Right lobe of liver (tissue), 6 donors: ENCODE data around the gene UBXN4. TPM values are rescaled to one million over a fixed set of nuclear protein-coding genes. Genes with fewer than 3 reads are reported as not detected.

Experiments
- ATAC-seq, 4 donors: fragments of 200-7000 bp; cut with Tn5 transposase; one replicate each; pipeline ENCODE4 v1.9.1; 2020; ENCODE audit warnings: mild to moderate bottlenecking in 4 of 4, moderate library complexity in 4 of 4
- DNase-seq, 3 donors: peaks; one replicate each; pipeline ENCODE4 v3.0.0-alpha.2; 2020
- H3K27ac ChIP-seq, 3 donors: fragments of 200-600 bp; one replicate each; pipeline ENCODE4 v1.8.0; 2022
- H3K27me3 ChIP-seq, 2 donors: fragments of 200-600 bp; one replicate each; pipeline ENCODE4 v1.8.0; 2022
- H3K36me3 ChIP-seq, 4 donors: fragments of 200-600 bp; sonication (generic) in 1 of 4; one replicate each; pipeline versions ENCODE4 v1.5.1 to v1.8.0; 2017 to 2022; ENCODE audit warnings: control low read depth in 1 of 4
- H3K4me1 ChIP-seq, 4 donors: fragments of 200-600 bp; sonication (generic) in 1 of 4; one replicate each; pipeline versions ENCODE4 v1.5.1 to v1.8.0; 2017 to 2022; ENCODE audit warnings: control low read depth in 1 of 4
- H3K4me3 ChIP-seq, 3 donors: fragments of 200-600 bp; one replicate each; pipeline ENCODE4 v1.8.0; 2022
- H3K9me3 ChIP-seq, 4 donors: fragments of 200-600 bp; sonication (generic) in 1 of 4; one replicate each; pipeline versions ENCODE4 v1.5.1 to v1.8.0; 2017 to 2022; ENCODE audit warnings: control low read depth in 1 of 4
- CTCF ChIP-seq, 4 donors: fragments of 200-600 bp in 3 of 4; fragments of 450-650 bp in 1 of 4; IDR thresholded peaks; one replicate each; pipeline versions ENCODE4 v1.5.1 to v1.8.0; 2016 to 2022; ENCODE audit warnings: antibody characterized with exemption in 4 of 4, mild to moderate bottlenecking in 2 of 4
- POLR2A ChIP-seq: fragments of 450-650 bp; IDR thresholded peaks from one replicate; pipeline ENCODE4 v1.6.1; 2017; ENCODE audit warnings: antibody characterized with exemption, mild to moderate bottlenecking
- WGBS: methylation state at CpG from one replicate; pipeline ENCODE4 v1.1.6; 2018; ENCODE audit warnings: low coverage, low lambda C conversion rate; ENCODE audit not compliant: insufficient coverage; ENCODE audit errors: missing lambda C conversion rate; 5-methylcytosine and 5-hydroxymethylcytosine counted together
- intact Hi-C, 2 donors: fragments of 100-400 bp; cut with DNase I; formaldehyde crosslinking; loops; one replicate each; pipeline versions ENCODE4 v1.11.2 to v1.14.1; 2022
- total RNA-seq, 6 experiments: library from RNA; depleted of rRNA in 2 of 6; stranded (reverse); fragments of >200 nt in 2 of 6; fragmentation: NEBNext Ultra II Directional in 3 of 6; extraction: Animal tissue kit (Norgen Biotek cat#: 25700) in 3 of 6; gene quantifications; one replicate each; pipeline versions ENCODE4 v1.1.0 to v1.2.4, GENCODE V29; 2016 to 2023
- donor health status: DM: no; HTN: yes; CAD: no.
- donor health status: DM: no; HTN: no; CAD: no.
- donor health status: DM: no; HTN: no; CAD: no.
- donor health status: DM: no; HTN: yes; CAD: no.
- donor health status: DM: no; HTN: yes; CAD: no.

The UBXN4 gene
- total RNA-seq, 6 experiments from 2014 or later: 49.4 to 78.2 (median 62.5) TPM

- Histone ChIP-seq H3K36me3 (peaks cover 4 to 84% (median 27%) of the 10 kb centered on the region in 4 donors), H3K27me3 (no peaks in the 10 kb centered on the region), H3K27ac (no peak overlapping the region), H3K9me3 (no peaks in the 10 kb centered on the region), H3K4me1 (no peaks in the 10 kb centered on the region), H3K4me3 (no peak overlapping the region)
- TF ChIP-seq CTCF (IDR thresholded peaks at IDR 0.05): no peak
- TF ChIP-seq POLR2A: no peak
- ATAC-seq (no peak), DNase-seq (no peak)
- intact Hi-C loops: no loop called here
- 93% methylated on average over 3 of the region's 8 CpGs for WGBS
Measured at GRCh38 chr2:135768863-135769262, 27.2 kb downstream of the UBXN4 start.

- ATAC-seq: no peak
- WGBS: 69% methylated on average over 2 of the region's 2 CpGs
Measured at GRCh38 chr2:135773319-135773718, 31.7 kb downstream of the UBXN4 start.

DNA sequence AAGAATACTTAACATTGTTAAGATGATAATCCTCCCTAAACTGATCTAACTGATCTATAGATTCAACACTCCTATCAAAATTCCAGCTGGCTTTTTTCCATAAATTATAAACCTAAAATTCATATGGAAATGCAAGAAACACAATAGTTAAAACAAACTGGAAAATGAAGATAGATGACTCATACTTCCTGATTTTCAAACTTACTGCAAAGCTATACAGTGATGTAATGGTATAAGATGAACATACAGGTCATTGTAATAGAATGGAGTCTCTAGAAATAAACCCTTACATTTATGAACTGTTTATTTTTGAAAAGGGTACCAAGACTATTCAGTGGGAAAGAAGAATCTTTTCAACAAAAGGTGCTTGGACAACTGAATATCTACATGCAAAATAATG is 32.3 kb downstream of the UBXN4 start:
- Histone ChIP-seq H3K27me3 (no peaks in the 10 kb centered on the region), H3K27ac (no peak overlapping the region), H3K36me3 (peaks cover 4 to 74% (median 33%) of the 10 kb centered on the region in 4 donors), H3K9me3 (no peaks in the 10 kb centered on the region), H3K4me3 (no peak overlapping the region), H3K4me1 (peaks cover 0 to 15% (median 7%) of the 10 kb centered on the region in 4 donors)
- ATAC-seq: no peak
- no peak for DNase-seq
- TF ChIP-seq POLR2A (no peak), CTCF (IDR thresholded peaks at IDR 0.05) (no peak)
- intact Hi-C loops: no loop called here

More at GRCh38 chr2:135773319-135773718, 31.7 kb downstream of the UBXN4 start:
- DNase-seq: no peak
- H3K4me3 ChIP-seq: no peak overlapping the region
- H3K36me3 ChIP-seq: peaks cover 2 to 72% (median 33%) of the 10 kb centered on the region in 4 donors
- TF ChIP-seq CTCF (IDR thresholded peaks at IDR 0.05) (no peak), POLR2A (no peak)
- no peaks in the 10 kb centered on the region for H3K27me3 ChIP-seq
- H3K9me3 ChIP-seq: no peaks in the 10 kb centered on the region
- H3K27ac ChIP-seq: no peak overlapping the region
- intact Hi-C loops: no loop called here
- peaks cover 0 to 15% (median 7%) of the 10 kb centered on the region in 4 donors for H3K4me1 ChIP-seq

- H3K9me3 ChIP-seq: no peaks in the 10 kb centered on the region
- peaks cover 10 to 72% (median 40%) of the 10 kb centered on the region in 4 donors for H3K36me3 ChIP-seq
- peaks cover 0 to 15% (median 7%) of the 10 kb centered on the region in 4 donors for H3K4me1 ChIP-seq
- 20% methylated on average over 2 of the region's 2 CpGs for WGBS
- DNase-seq (no peak), ATAC-seq (peak; percentile 91 to 97 (median 96))
- no peaks in the 10 kb centered on the region for H3K27me3 ChIP-seq
- intact Hi-C loops: no loop called here
- TF ChIP-seq POLR2A (no peak), CTCF (IDR thresholded peaks at IDR 0.05) (no peak)
- peak overlapping the region in 2 of 3 donors; percentile 54 to 66 for H3K27ac ChIP-seq
- H3K4me3 ChIP-seq: no peak overlapping the region
Measured at GRCh38 chr2:135775420-135775819, 33.8 kb downstream of the UBXN4 start.

DNA sequence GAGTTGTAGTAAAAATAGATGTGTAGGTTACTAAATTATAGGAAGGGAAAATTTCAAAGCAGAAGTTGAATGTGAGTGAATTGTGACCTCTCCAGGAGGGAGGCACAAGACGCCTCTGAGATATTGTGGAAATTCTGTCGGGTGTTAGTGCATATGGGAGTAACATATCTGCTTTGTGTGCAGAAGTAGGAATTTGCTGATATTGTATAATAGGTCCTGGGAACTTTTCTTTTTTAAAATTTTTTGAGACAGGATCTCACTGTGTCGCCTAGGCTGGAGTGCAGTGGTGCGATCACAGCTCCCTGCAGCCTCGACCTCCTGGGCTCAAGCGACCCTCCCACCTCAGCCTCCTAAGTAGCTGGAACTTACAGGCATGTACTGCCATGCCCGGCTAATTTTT is 34.7 kb downstream of the UBXN4 start:
- Histone ChIP-seq H3K36me3 (peaks cover 14 to 72% (median 44%) of the 10 kb centered on the region in 4 donors), H3K4me1 (peaks cover 0 to 15% (median 7%) of the 10 kb centered on the region in 4 donors), H3K27me3 (no peaks in the 10 kb centered on the region), H3K27ac (no peak overlapping the region), H3K9me3 (no peaks in the 10 kb centered on the region), H3K4me3 (no peak overlapping the region)
- WGBS: 88% methylated on average over 3 of the region's 7 CpGs
- TF ChIP-seq CTCF (IDR thresholded peaks at IDR 0.05) (no peak), POLR2A (no peak)
- DNase-seq: no peak
- intact Hi-C loops: no loop called here
- ATAC-seq: no peak
